NB4 (cell line): ENCODE measurements around the gene UBE2Q1.

Experiments used
- DNase-seq: peaks from one replicate; pipeline ENCODE4 v3.0.0; 2010; ENCODE audit warnings: low read depth
- H3K4me3 ChIP-seq: one replicate; pipeline ENCODE4 v1.5.1; 2011; ENCODE audit warnings: mild to moderate bottlenecking, low read depth, low read length, moderate library complexity
- CTCF ChIP-seq: IDR thresholded peaks from one replicate; pipeline ENCODE4 v1.5.1; 2012; ENCODE audit warnings: low read depth, low read length
- MAX ChIP-seq: IDR thresholded peaks from 2 replicates; pipeline ENCODE4 v1.6.1; 2011; ENCODE audit warnings: low read depth, low read length
- MYC ChIP-seq: IDR thresholded peaks from 2 replicates; pipeline ENCODE4 v1.6.1; 2011; ENCODE audit warnings: low read depth, low read length
- POLR2A ChIP-seq: IDR thresholded peaks from 2 replicates; pipeline ENCODE4 v1.6.1; 2011; ENCODE audit warnings: mild to moderate bottlenecking; ENCODE audit not compliant: insufficient read length; ENCODE audit errors: extremely low read depth

Gene UBE2Q1

GRCh38 chr1:154590756-154591155, 32.3 kb upstream of the UBE2Q1 start:
- no peak for DNase-seq
- no peak for TF ChIP-seq CTCF
- TF ChIP-seq MAX = no peak
- no peak for TF ChIP-seq MYC
- TF ChIP-seq POLR2A = no peak
- no peak overlapping the region for H3K4me3 ChIP-seq

- no peak for TF ChIP-seq MAX
- no peak for TF ChIP-seq MYC
- no peak for TF ChIP-seq CTCF
- no peak for TF ChIP-seq POLR2A
- H3K4me3 ChIP-seq = no peak overlapping the region
- no peak for DNase-seq
Measured at GRCh38 chr1:154589780-154590179, 31.3 kb upstream of the UBE2Q1 start.

- TF ChIP-seq MYC = no peak
- TF ChIP-seq CTCF = no peak
- TF ChIP-seq MAX = no peak
- TF ChIP-seq POLR2A = no peak
- no peak for DNase-seq
- no peak overlapping the region for H3K4me3 ChIP-seq
Measured at GRCh38 chr1:154586641-154587040, 28.2 kb upstream of the UBE2Q1 start.

- no peak for DNase-seq
- TF ChIP-seq CTCF (no peak), MYC (no peak), MAX (no peak), POLR2A (no peak)
- no peak overlapping the region for H3K4me3 ChIP-seq
Measured at GRCh38 chr1:154586231-154586630, 27.8 kb upstream of the UBE2Q1 start.

GRCh38 chr1:154584267-154584994, 26.0 kb upstream of the UBE2Q1 start:
- no peak overlapping the region for H3K4me3 ChIP-seq
- TF ChIP-seq MYC = no peak
- TF ChIP-seq POLR2A = no peak
- no peak for TF ChIP-seq CTCF
- TF ChIP-seq MAX = no peak
- DNase-seq = no peak
